ENCODE measurements around the gene FAM124B.

The FAM124B gene, protein sequence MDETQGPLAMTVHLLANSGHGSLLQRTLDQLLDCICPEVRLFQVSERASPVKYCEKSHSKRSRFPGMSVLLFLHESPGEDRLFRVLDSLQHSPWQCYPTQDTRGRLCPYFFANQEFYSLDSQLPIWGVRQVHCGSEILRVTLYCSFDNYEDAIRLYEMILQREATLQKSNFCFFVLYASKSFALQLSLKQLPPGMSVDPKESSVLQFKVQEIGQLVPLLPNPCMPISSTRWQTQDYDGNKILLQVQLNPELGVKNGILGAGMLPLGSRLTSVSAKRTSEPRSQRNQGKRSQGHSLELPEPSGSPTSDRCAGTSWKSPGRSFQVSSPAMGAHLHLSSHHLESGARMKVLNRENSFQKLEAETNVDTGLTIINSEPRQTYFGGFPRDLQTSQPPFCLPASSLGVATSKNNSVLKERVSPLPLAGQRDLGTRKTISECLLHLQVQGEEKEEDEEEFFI
- 0 to 0.09 (median 0) reads per million in 4 experiments for total RNA-seq

DNA sequence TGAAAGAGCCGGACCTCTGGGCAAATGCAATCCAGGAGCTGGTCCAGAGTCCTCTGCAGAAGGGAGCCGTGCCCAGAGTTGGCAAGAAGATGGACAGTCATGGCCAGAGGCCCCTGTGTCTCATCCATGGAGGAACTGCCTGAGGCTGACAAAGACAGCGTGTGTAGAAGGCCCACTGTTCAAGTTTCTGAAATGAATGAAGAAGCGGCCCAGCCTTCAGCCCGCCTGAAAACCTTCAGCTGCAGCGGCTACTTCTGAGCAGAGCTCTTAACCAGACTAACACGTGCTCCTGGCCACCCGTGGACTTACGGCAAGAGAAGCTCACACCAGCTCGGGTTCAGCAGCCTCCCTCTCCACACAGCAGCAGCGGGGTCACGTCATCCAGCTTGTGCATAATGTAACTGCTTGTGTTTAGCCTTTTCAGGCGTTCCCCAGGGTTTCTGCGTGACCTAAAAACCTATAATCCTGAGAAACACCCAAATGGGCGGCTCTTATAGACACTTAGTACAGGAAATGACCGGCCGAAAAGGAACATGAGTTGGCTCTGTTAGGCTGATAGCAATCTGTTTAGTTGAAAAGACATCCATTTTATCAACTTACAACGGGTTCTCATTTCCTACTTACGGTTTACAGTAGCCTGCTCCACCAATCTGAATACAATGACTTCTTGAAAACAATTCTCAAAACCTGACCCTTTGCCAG is at the start of gene FAM124B:
TSS of gene FAM124B (minus strand) at position 467 of the 702 bp plus-strand sequence. CDS start at position 128, 339 bp downstream.
- no peak for DNase-seq

DNA sequence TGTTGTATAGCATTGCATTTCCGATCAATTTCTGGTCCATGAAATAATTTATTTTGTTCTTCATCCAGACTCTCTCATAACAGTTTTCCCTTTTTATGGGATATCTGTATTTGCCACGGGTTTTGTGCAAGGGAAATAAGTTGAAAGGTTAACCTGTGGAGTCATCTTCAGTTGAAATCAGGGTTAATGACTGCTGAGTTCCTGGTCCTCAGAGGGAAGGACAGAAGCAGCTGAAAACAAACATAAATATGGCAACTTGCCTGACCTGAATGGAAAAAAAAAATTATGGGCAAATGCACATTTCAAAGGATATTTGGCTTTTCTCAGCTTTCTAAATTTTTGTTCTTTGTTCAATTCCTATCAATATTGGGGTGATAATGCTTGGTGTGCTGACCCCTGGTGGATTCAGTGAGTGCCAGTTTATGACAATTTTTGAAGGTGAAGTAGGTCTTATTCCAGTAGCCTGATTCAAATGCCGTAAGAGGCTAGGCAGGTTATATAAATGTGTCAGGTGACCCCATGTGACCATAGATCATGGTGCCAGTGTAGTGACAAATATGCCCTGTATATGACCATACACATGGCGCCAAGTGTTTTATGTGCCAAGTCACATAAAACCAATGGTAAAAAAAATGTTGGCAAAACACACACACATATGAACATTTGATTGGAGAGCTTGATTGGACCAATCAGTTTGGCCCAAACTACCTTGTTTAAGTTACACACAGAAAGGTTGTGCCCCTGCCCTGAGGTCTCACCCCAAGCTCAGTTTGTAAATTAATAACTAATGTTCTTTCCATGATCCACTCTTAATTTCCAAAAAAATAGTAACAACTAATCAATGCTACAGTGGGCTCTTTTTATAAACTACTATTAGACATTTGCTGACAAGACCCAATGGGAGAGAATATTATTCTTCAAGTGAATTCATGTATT is 47.6 kb upstream of the FAM124B start:
- no peak for DNase-seq

DNA sequence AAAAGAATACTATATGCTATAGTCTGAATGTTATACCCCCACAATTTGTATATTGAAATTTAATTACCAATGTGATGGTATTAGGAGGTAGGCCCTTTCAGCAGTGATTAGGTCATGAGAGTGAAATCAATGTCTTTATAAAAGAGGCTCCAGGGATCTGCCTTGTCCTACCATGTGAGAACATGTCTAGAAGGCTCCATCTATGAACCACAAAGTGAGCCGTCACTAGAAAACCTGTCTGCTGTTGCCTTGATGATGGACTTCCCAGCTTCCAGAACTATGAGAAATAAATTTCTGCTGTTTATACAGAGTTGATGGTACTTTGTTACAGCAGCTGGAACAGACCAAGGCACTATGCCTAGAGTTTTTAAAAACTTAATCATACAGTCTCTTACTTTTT is 46.3 kb upstream of the FAM124B start:
- DNase-seq: no peak

DNA sequence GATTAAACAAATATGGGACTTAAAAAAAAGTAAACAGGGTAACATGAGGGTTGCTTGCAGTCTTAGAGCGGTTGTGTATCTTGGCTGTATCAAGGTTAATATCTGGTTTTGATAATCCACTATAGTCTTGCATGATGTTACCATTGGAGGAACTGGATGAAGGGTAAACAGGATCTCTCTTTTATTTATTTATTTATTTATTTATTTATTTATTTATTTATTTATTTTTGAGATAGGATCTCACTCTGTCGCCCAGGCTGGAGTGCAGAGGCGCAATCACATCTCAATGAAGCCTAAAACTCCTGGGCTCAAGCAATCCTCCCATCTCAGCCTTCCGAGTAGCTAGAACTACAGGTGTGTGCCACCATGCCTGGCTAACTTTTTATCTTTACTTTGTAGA is 42.9 kb upstream of the FAM124B start:
- no peak for DNase-seq

DNA sequence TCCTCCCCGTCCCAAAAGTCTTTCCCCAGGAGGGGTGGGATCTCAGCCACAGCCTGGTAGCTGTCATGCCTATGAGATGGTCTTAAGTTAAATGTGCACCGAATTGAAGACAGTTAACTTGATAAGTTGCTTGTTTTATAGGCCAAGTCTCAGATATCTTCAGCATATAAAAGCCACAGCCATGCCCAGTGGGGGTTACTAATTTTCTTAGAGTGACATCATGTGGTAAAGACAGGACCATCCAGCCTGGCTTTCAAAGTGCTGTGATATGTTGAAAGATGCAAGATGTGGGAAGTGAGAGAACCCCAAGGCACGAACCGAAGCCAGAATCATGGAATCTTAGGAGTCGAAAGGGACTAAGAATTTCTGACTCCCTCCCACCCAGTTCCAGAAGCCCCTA is 42.1 kb upstream of the FAM124B start:
- no peak for DNase-seq

DNA sequence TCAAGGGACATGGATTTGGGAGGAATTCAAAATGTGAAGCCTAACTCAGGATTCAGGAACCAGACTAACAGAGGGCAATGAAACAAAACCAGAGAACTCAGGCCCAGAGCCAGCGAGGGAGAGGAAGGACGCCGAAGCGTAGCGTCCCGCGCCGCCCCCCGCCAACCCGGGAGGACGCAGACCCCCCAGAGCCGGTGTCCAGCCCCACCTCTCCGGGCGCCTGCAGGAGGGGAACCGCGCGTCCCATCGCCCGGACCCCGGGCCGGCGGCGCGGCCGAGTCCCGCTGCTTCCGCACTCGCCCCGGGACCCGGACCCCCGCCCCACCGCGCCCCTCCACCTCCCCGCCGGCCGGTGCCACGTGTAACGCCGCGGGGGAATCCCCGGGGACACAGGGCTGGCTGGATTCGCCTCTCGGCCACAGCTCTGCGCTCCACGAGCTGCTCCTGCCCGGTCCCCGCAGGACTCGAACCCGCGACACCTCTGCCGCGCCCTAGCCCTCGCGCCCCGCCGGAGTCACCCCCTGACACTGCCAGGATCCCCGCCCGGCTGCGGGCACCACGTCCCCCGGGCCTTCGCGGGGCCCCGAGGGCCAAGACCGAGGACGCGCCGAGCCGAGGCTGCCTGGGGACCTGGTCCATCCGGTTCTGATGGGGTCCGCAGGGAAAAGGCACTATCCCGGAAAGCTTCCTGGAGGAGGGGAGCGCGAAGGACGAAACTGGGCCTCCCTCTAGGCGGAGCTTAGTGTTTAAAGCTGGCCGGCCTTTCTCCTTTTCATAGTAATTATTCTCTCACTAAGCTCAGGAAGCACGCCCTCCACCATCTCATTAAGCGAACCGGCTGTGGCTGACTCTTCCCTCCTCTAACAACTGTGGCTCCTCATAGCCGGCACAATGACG is 40.4 kb upstream of the FAM124B start:
- DNase-seq: no peak

DNA sequence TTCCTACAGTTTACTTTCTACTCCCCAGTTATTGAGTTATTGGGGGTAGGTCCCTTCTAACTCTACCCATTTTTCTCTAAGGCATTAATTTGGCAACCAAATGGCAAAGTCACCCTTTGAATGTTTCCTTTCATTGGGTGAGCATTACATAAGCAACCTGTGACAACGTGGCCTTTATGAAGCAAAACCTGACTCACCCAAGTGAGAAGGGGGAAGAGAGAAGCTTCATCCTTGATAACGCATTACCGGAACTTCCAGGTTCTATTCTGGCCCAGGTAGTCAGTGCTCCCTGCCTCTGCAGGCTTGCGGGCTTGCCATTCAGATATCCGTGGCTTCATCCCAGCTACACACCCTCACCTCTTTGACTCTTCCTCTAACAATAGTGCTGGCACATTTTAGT is 39.1 kb upstream of the FAM124B start:
- DNase-seq: no peak

DNA sequence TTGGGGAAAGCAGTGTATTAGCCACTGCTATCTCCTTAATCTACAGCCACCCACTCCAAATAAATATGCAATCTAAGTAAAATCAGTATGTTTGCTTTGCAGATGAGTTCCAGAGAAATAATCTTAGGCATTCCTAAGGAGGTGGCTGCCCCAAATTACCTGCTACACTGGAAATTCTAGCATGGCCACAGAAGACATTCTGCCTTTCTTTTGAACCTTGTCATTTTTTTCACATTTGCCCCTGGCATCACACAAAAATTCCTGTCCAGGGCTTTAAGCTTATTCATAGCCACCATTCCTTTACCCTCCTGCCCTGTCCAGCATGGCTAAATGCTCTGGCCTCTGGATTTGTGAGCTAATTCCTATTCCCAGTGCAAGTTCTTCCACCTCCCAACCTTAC is 36.8 kb upstream of the FAM124B start:
- DNase-seq: no peak

DNA sequence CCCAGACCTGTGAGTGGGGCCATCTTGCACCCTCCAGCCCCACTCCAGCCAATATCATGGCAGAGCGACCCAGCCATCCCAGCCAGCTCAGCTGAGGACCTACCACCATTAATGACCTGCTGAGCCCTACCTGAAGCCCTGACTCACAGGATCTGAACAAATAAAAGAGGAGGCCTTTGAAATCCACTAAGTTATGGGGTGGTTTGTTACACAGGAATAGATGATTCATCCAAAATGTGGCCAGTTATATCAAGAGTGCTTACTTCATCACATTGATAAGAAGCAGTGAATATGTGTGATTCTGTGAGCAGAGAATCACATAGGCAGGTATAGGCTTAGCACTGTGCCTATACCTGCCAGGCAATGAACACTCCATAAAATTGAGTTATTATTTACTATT is 34.7 kb upstream of the FAM124B start:
- DNase-seq: no peak

DNA sequence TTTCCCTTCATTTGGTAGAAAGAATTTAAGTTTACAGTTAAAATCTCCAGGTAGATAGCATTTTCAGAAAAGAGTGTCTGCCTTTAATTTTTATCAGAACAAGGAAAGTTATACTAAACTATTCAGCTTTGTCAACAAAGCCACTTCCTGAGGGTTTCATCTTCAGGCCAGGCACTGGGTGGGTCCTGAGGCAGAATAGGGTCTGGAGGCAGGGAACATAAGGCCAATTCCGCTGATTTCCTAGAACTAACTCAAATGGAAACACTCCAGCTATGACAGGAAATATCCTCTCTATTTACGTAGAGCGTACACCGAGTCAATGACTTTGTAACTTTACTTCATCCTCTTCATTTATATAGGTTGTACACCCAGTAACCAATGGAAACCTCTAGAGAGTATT is 32.7 kb upstream of the FAM124B start:
- DNase-seq: no peak

DNA sequence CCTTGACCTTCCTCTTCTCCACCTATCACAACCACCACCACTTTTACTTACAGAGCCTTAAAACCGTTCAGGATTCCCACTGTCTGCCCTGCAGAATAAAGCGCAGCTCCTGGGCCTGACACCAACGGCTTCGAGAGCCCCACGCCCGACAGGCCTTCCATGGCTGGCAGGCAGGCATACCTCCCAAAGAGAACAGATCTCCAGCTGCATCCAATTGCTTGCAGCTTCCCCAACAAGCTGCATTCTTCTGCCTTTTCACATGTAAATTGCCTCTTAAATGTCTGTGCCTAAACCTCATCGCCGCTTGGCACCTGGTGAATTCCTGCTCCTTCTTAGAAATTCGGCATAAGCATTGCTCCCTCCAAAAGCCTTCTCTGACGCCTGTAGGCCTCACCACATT is 31.5 kb upstream of the FAM124B start:
- no peak for DNase-seq

DNA sequence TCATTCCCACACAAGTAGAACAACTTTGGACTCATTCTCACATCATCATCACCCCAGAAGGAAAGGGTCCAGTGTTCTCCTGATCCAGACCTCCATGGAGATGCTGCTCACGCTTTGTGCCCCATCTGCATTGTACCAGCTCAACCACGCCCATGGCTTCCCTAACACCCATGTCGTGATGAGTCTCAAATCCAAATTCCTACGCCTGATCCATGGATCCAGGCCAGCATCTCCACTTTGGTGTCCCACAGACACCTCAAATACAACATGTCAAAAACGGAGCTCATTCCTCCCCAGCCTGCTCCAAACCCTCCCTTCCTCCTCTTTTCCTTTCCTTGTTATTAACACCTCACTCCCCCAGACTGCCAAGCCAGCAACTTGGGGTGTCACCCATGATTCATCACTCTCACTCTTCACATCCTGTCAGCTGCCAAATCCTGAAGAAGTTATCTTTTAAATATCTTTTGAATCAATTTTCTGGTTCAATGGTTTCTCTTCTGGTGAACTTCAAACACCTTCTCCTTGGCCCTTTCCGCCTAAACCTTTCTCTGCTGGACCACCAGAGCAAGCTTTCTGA is 30.2 kb upstream of the FAM124B start:
- no peak for DNase-seq

DNA sequence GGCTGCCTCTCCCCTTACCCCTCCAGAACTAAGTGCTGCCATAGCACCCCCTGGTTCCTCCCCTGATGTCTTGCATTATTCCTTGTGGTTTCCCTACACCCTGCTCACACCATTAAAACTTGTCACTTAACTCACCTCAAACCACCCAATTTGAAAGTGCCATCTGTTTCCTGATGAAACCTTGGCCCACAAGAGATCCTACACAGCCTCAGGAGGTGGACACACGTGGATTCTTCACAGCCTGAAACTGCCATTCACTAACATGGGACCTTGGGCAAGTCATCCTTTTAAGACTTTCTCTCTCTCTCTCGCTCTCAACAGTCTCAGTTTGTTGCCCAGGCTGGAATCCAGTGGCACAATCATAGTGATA is 27.5 kb upstream of the FAM124B start:
- DNase-seq: no peak

DNA sequence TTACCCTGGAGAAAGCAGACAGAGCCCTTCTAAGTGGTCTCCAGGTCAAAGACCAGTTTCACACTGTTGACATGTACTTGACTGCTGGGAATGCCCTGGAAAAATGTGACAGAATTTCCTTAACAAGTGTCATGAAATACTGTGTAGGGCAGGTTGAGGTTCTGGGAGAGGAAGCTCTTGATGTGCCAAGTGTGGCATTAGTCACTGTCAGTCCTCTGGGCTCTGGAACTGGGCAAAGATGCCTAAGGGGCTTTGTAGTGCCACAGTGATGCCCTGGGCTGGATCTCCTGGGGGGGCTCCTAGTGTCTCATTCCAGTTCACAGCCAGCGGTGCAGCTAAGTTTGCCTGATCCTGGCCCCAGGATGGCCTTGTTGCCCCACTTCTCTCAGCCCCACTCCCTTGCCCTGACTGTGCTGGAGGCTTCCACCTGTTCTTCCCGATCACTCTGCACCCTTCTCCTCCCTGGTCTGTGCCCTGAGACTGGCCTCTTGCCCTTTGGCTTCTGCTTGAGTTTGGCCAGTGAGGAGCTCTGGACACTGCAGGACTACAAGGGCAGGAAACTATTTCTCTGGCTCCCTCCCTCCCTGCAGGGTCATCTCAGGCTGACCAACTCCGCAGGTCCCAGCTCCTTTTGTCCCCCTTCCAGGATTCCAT is 27.0 kb upstream of the FAM124B start:
- no peak for DNase-seq

DNA sequence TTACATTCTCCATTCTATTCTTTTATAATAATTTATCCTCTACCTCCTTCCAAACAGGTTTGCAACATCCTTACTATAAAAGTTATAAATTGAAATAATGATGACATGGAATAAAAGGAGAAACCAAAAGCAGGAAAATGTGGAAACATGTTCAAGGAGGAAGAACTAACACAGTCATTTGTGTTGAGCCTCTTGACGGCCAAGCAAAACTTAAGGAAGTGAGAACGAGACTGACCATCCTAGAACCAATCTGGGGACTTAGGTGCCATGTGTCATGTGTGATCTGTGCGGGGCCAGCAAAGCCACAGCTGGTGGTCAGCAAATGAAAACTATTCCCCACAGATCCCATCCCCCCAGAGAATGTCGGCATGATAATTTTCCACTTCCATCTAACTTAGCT is 25.6 kb upstream of the FAM124B start:
- no peak for DNase-seq

DNA sequence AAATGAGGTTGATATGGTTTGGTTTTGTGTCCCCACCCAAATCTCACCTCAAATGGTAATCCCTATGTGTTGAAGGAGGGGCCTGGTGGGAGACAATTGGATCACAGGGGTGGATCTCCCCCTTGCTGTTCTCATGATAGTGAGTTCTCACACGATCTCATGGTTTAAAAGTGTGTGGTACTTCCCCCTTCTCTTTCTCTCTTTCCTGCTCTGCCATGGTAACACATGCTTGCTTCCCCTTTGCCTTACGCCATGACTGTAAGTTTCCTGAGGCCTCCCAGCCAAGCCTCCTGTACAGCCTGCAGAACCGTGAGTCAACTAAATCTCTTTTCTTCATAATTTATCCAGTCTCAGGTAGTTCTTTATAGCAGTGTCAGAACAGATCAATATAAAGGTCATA is 24.7 kb upstream of the FAM124B start:
- no peak for DNase-seq

DNA sequence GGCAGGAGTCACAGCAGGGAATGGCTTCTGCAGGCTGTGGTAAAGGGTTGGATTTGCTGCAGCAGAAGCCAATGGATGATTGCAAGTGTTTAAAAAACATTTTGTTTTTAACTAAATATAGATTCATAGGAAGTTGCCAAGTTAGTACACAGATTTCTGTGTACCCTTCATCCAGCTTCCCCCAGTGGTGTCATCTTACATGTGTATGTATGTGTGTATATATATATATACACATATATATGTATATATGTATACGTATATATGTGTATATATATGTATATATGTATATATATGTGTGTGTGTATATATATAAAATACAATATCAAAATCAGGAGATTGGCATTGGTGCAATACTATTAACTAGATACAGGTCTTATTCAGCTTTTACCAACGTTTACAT is 19.2 kb upstream of the FAM124B start:
- DNase-seq: no peak

DNA sequence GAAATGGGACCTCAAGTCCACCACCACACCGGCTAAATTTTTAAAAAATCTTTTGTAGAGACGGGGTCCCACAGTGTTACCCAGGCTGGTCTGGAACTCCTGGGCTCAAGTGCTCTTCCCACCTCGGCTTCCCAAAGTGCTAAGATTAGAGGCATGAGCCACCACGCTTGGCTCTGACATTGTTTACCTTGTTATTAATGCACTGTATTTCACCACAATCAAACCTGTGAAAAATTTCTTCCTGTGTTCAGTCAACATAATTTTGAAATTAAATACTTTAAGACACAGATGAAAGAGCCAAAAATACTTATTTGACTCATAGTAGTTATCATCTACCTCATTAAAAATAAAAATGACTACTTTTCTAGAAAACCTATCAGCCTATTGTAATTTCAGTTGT is 16.0 kb upstream of the FAM124B start:
- no peak for DNase-seq

DNA sequence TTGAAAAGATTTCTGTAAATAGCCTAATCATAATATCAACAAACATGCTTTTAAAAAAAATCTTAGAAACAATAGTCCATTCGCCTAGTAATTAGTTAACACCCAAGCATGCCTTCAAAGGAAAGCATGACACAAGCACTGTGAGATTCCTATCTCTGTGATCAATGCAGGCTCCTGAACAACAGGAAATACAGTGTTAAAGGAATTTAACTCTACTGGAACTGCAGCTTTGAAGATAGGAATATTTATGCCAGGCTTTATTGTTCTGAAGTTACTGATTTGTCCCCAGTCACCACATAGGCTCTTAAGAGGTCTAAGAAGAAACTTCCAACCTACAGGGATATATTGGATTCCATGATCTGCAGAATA is 15.4 kb upstream of the FAM124B start:
- DNase-seq: no peak

DNA sequence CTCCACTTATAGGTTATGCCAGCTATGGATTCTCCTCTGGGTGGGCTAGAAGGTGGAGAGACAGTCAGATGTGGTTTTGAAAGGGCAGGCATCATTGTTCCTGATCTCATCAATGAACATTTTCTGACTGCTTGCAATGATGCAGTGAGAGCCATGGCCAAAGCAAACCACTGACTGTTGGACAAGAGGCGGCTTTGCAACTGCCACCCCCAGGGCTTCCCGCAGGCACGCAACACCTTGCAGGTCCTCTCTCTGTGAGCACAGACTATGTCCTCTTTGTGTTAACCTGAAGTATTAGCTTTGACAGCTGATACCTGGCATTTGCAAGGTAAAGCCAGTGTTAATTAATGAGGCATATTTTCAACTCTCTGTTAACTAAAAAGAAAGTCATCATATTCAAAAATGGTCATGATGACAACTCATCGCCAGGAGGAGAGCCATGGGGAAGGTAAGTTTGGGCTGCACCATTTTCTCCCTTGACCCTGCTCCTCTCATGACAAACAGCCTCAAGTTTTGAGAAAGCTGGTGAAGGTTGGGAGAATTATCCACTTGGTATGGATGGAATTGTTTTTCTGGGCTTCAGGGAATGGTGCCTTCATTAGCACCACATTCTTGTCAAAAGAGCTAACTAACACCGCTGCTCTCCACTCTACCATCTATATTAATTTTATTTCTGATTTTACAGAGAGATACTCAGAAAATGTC is 14.9 kb upstream of the FAM124B start:
- DNase-seq: no peak

DNA sequence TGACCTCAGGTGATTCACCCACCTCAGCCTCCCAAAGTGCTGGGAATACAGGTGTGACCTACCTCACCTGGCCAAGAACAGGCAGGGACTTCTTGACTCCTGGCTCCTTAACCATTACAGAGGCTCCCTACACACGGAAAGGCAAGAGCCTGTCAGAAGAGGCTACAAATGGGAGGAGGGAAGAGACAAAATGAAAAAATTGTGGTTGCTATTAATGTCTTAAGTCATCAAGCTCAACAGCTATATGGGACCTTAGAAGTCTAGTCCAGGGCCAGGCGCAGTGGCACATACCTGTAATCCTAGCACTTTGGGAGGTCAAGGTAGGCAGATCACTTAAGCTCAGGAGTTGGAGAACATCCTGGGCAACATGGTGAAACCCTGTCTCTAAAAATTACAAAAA is 11.5 kb upstream of the FAM124B start:
- DNase-seq: no peak

Data from effector CD8-positive, alpha-beta T cell (primary cell).